Choroid plexus epithelial cell (primary cell): ENCODE data around the gene COL15A1.
"Not testable (repeated sequence)": the region's sequence is repeated elsewhere in the genome, so short reads cannot be mapped to it uniquely, and the experiment has no call there.

Experiments
- DNase-seq: peaks from one replicate; pipeline ENCODE4 v3.0.0-alpha.2; 2010; ENCODE audit warnings: low read depth
- H3K4me3 ChIP-seq: 2 replicates; pipeline ENCODE4 v1.5.1; 2011; ENCODE audit warnings: low read depth, mild to moderate bottlenecking, control low read depth, low read length, moderate library complexity
- TF ChIP-seq, protein P1 (sequence below): conservative IDR thresholded peaks from 2 replicates; pipeline ENCODE4 v1.5.1; 2011; ENCODE audit warnings: low read depth, mild to moderate bottlenecking, control low read depth, inconsistent platforms, low read length, moderate library complexity

Gene COL15A1

DNA sequence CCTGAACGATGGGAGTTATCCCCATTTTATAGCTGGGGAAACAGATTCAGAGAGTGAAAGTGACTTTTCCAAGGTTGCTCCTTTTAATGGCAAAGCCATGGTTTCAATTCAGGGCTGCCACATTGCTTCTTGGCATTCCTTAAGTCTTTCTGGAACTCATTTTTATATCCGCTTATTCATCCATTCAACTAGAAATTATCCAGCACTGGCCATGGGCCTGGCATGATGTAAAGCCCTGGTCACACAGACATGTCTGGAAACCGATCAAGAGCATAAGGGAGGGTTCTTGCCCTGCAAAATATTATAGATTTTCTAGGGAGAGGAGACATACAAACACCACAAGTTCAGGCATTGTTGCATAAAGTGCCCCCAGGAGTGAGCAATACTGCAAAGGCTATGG is 43.0 kb upstream of the COL15A1 start:
- TF ChIP-seq, protein P1, sequence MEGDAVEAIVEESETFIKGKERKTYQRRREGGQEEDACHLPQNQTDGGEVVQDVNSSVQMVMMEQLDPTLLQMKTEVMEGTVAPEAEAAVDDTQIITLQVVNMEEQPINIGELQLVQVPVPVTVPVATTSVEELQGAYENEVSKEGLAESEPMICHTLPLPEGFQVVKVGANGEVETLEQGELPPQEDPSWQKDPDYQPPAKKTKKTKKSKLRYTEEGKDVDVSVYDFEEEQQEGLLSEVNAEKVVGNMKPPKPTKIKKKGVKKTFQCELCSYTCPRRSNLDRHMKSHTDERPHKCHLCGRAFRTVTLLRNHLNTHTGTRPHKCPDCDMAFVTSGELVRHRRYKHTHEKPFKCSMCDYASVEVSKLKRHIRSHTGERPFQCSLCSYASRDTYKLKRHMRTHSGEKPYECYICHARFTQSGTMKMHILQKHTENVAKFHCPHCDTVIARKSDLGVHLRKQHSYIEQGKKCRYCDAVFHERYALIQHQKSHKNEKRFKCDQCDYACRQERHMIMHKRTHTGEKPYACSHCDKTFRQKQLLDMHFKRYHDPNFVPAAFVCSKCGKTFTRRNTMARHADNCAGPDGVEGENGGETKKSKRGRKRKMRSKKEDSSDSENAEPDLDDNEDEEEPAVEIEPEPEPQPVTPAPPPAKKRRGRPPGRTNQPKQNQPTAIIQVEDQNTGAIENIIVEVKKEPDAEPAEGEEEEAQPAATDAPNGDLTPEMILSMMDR: no peak
- H3K4me3 ChIP-seq: no peak overlapping the region
- no peak for DNase-seq

DNA sequence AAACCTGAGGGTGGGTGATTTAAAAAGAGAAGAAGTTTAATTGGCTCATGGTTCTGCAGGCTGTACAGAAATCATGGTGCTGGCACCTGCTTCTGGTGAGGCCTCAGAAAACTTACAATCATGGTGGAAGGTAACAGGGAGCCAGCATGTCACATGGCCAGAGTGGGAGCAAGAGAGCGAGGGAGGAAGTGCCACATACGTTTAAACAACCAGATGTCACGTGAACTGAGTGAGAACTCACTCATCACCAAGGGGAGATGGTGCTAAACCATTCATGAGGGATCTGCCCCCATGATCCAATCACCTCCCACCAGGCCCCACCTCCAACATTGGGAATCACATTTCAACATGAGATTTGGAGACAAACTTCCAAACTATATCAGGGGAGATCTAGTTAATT is 41.9 kb upstream of the COL15A1 start:
- not testable (repeated sequence) for DNase-seq, H3K4me3 ChIP-seq

DNA sequence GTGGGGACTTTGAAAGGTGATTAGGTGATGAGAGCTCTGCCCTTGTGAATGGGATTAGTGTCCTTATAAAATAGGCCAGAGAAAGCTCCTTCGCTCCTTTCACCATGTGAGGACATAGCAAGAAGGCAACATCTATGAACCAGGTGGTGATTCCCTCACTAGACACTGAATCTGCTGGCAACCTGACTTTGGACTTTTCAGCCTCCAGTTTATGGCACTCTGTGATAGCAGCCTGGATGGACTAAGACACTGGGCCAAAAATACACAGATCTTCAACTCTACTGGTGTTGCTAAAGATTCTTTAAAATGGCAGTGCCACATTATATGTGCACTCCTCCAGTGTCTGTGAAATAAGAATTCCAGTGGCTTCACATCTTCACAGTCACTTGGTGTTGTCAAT is 41.2 kb upstream of the COL15A1 start:
- H3K4me3 ChIP-seq: no peak overlapping the region
- TF ChIP-seq, protein P1: no peak
- DNase-seq: no peak

DNA sequence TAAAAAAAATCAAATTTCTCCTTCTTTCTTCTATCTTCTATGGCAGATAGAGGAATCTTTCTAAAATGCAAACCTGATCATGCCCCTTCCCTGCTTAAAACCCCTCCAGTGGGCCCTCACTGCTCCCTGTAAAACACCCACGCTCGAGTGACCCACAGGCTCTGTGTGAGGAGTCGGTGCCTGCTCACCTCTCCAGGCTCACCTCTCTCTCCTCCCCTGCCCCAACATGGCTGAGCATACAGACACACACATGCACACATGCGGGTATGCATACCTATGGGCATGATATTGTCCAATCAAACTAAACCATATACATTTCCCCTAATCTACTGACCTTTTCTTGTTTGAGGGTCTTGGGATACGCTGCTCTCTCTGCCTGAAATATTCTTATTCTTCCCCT is 40.8 kb upstream of the COL15A1 start:
- TF ChIP-seq, protein P1: no peak
- no peak for DNase-seq

DNA sequence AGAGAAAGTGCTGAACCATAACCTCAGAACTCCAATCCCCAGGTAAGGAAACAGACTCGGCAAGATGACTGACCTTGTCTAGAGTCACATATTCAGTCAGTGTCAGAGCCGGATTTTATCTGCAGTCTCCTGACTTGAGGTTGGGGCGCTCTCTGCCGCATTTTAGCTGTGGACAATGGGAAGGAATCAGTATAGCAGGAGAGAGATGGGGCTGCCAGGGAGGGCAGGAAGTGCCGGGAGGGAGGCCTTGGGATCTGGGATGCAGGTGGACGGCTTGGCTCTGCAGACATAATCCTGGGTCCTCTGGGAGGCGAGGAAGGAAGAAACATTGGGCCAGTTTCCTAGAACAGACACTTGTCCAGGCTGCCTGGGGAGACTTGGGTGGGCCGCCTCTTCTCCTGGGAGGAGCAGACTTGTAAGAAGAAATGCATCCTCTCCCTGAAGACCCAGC is 39.7 kb upstream of the COL15A1 start:
- DNase-seq: no peak
- TF ChIP-seq, protein P1: no peak
- H3K4me3 ChIP-seq: no peak overlapping the region

More for the DNA sequence above, 40.8 kb upstream of the COL15A1 start:
- no peak overlapping the region for H3K4me3 ChIP-seq

DNA sequence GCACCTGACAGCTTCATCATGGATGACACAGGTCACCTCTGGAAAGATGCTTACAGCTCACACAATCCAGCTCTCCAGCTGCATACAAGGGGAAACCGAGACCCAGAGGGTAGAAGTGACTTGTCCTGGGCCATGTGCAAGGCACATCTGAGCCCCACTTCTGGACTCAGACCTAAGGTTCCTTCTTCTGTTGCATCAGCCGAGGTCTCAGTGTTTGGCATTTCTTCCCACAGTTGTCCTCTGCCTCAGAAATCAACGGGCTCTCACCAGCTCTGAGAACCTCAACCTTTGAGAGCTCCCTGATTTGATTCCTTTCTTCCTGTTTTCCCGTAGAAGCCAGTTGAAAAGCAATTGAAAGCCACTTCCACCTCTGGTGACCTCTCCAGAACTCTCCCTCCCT is 38.7 kb upstream of the COL15A1 start:
- TF ChIP-seq, protein P1: no peak
- no peak for DNase-seq
- H3K4me3 ChIP-seq: no peak overlapping the region

DNA sequence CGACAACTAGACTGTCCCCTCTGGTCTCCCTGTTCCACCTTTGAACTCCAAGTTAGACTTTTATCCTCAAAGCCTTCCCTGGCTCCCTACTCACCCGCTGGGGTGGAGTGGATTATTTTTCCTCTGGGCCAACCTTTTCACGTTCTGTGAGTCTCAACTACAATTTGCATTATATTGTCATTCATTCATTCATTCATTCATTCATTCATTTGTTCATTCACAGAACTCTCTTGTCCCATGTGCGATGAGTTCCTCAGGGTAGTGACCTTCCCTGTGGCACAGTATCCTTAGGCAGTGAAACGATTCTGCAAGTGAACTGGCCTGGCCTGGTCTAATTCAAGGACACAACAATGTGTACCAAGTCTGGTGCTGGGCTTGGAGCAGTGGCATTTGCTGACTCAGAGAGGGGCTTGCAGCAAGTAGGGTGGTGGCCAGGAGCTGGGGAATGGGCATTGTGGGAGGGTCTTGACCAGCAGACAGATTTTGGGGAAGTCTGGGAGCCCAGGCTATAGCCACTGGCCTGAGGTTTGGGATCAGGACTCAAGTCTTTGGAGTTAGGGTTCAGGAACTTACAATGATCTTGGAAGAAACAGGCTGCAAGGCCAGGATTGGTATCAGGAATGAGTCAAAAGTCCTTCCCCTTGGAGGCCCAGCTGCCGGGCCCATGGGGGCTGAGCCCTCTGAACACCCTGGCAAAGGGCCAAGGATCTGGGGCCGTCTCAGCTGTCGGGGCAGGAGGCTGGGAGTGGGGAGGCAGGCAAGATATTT is 37.2 kb upstream of the COL15A1 start:
- peak; percentile 38 for DNase-seq
- no peak overlapping the region for H3K4me3 ChIP-seq
- TF ChIP-seq, protein P1: no peak
